Left forelimb (tissue), 1 donor: ENCODE measurements around the gene SERTAD1.
A peak's percentile ranks its signal among the peaks of the same experiment; 100 is the strongest.

Experiments
- DNase-seq: peaks from one replicate; pipeline ENCODE4 v3.0.0-alpha.2; 2018; ENCODE audit warnings: low spot score

SERTAD1 gene

GRCh38 chr19:40403262-40403984 lies 22.4 kb downstream of the SERTAD1 start:
- DNase-seq: peak; percentile 95

DNA sequence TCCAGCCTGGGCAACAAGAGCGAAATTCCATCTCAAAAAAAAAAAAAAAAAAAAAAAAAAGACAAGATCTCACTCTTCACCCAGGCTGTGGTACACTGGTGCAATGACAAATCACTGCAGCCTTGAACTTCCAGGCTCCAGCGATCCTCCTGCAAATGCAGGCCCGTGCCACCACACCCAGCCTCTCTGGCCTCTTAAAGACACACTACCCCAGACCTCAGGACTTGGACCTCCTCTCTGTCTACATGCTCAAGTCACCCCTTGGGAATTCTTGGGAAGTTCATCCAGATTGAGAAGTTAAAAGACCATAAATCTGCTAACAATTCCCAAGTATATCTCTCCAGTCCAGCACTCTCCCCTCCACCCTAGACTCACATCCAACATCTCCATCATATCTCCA lies 25.2 kb downstream of the SERTAD1 start:
- no peak for DNase-seq

DNA sequence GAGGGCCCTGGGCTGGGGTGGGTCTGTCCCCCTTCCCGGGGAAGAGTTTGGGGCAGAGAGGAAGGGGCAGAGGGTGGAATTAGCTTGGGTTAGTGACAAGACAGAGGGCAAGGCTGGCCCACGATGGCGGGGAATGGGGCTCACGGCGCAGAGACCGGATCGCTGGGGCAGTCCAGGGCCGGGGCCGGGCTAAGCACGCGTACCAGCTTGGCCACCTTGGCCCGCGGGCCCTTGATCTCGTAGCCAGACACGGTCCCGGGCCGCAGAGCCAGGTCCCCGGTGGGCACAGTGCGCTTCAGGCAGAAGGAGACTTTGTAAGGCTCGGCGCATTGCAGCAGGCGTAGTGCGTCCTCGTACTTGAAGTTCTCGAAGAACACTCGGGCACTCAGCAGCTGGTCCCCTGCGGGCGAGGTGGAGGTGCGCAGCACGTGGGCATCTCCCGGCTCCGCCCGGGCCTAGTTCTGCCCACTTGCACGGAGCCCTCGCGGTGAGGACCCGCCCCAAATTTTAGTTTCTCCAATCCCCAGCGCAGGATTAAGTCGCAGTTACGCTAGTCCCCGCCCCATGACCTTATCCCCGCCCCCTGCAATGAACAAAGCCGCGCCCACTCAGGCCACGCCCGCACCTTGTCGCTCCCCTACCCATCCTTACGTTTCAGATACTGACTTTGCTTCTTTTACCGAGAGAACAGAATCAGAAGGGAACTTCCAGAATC lies 27.2 kb downstream of the SERTAD1 start:
- no peak for DNase-seq

DNA sequence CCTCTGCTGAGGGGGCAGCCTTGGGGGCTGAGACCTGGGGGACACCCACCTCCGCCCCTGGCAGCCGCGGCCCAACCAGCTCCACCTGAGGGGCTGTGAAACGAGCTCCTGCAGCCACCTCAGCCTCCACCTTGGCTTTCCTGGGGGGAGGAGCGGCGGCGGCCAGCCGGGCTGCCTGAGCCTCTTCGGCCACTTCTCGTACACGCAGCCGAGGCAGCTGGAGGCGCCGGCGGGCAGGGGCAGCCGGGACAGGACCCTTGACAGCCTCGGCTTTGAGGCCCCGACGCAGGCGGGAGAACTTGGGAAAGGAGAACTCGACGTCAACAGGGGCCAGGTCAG lies 28.3 kb downstream of the SERTAD1 start:
- no peak for DNase-seq

GRCh38 chr19:40396886-40397567 lies 28.8 kb downstream of the SERTAD1 start:
- DNase-seq: no peak

DNA sequence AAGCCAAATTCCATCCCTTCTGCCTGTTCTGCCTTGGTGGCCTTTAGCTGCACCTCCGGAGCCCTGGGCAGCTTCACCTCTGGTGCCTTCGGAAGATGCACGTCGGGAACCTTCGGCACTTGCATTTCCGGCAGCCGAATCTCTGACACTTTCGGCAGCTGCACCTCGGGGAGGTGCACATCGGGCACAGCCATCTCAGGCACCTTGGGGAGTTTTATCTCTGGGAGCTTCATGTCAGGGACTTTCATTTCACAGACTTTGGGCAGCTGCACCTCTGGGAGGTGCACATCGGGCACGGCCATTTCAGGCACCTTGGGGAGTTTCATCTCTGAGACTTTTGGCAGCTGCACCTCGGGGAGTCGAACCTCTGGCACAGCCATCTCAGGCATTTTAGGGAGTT lies 29.8 kb downstream of the SERTAD1 start:
- DNase-seq: no peak

GRCh38 chr19:40394816-40395210 lies 31.0 kb downstream of the SERTAD1 start:
- no peak for DNase-seq

GRCh38 chr19:40393894-40394815 lies 31.6 kb downstream of the SERTAD1 start:
- DNase-seq: no peak

- DNase-seq: no peak
Observed at GRCh38 chr19:40392894-40393517, 32.8 kb downstream of the SERTAD1 start.

DNA sequence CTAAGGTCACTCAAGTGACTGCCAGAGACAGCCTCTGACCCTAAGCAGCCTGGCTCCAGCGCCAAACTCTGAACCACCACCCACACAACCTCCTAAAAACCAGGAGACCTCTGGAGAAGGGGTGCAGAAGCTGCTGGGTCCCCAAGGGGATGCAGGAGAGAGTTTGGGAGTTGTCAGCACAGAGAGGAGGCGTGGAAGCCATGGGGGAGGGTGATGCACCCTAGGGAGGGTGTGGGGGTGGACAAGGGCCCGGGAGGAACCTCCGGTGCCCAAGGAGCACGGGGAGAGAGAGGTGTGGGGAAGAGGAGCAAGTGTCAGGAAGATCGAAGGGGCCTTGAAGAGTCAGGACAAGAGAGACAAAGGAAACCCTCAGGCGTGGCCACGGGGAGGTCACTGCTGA lies 33.7 kb downstream of the SERTAD1 start:
- DNase-seq: no peak

GRCh38 chr19:40390084-40390742 lies 35.6 kb downstream of the SERTAD1 start, which contains the start of gene HIPK4:
TSS of gene HIPK4 (minus strand) at chr19:40390181. CDS start at chr19:40389902, 279 bp downstream.
- DNase-seq: no peak

DNA sequence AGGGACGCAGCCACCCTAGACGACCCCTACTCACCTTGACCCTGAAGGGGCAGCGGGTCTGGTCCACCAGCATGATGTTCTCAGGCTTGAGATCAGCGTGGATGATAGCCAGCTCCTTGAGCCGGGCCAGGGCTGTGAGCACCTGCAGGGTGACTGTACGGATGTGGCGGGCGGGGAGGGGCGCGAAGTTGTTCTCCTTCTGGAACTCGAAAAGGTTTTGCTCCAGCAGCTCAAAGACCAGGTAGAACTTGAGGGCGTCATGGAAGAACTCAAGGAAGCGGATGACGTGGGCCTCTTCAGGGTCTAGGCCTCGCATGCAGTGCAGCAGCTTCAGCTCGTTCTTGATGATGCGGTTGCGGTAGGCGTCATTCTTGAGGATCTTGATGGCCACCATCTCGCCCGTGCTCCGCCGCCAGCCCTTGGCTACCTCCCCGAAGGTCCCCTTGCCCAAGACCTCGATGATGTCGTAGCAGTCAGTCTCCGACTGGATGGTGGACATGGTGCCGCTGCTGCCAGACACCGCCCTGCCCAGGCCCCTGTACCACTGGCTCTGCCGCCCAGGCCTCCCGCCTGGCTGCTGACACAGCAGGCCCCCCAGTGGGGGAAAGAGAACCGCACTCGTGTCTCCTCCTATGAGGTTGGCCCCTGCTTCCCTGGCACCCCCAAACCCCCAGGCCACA lies 36.2 kb downstream of the SERTAD1 start:
- no peak for DNase-seq

GRCh38 chr19:40388481-40388880 lies 37.3 kb downstream of the SERTAD1 start:
- no peak for DNase-seq

DNA sequence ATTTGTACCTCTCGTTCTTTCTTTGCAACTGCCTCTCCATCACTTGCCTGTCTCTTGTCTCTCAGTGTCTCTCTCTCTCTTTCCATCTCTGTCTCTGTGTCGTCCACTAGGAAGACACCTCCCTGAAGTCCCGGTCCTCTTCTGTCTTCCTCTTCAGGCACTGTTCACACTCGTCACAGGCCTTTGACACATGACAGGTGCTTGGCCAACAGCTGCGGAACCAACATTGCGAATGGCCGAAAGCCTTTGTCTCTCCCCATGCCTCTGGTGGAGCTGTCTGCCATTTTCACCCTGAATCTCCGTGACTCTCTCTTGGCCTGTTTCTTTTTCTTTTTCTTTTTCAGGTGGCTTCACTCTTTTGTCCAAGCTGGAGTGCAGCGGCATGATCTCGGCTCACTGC lies 38.6 kb downstream of the SERTAD1 start:
- no peak for DNase-seq

GRCh38 chr19:40383668-40384248 lies 42.0 kb downstream of the SERTAD1 start:
- no peak for DNase-seq

DNA sequence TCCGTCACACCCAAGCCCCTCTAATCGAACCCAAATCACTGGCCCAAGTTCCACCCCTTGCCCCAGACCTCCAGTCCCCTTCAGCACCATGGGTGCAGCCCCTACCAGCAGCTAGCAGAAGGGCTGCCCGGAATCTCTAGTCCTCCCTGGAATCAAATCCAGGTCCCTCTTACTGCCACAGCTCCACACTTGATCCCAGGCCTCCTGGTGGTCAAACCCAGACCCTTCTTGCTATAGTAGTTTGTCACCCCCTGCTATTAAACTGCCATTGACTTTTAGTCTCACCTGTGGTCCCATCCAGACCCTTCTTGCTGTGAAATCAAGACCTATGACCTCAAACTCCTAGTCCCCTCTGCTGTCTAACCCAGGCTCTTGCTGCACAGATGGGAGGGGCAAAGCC lies 44.5 kb downstream of the SERTAD1 start:
- no peak for DNase-seq

DNA sequence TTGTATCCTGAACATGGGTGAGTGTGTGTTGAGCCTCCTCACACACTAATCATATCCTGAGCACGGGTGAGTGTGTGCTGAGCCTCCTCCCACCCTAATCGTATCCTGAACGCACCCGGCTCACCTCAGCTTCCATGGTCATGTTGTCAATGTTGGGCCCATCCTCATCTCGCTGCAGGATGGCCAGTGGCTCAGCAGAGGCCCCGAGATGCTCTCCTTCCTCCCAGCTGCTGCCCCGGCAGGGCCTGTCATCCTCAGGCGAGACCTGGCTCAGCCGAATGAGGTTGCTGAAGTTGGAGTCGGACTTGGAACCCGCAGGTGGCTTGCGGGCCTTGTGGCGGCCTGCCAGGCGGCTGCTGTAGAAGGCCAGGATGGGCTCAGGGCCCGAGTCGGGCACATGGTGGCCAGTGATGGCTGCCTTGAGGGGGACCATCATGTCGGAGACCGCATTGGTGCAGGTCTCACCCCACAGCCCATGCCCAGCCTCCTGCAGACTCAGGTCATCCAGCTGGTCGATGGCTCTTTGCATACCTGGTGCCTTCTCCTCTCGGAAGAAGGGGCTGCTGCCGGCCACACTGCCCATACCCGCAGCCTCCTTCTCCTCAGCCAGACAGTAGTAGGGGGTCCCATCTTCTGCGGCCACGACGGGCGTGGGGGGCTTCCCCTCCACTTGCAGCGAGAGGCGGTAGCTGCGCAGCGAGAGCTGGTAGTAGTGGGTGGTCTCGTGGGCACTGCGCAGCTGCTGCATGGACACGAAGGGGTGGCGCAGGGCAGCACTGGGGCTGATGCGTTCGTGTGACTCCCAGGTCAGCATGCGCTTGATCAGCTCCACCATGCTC lies 45.4 kb downstream of the SERTAD1 start:
- no peak for DNase-seq

DNA sequence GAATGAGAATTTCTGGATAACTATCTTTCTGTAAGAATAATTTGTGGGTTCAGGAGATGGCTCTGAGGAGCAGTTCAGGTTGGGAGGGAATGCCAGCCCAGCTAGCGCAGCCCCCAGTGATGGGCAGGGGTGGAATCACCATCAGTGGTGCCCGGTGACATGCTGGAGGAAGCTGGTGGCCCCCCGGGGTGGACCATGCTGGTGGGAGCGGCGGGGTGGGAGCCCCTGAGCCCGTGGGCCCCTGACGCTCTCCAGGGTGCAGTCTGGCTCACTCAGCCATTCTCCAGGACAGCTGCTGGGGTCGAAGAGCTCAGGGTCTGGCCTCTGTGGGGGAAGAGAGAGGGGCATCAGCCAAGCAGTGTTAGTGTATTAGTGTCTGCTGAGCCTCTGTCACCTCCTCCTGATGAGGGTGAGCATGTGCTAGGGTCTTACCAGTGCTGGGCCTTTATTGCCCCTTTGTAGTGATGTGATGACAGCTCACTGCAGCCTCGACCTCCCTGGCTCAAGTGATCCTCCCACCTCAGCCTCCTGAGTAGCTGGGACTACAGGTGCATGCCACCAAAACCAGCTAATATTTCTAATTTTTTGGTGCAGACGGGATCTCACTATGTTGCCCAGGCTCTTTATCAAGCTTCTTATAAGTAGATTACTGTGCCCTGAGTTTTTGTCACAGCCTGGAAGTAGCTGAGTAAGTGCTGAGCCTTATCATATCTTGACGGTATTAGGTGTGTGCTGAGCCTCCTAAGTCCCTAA lies 46.2 kb downstream of the SERTAD1 start:
- no peak for DNase-seq
